ENCODE data around the gene RNLS.
"Not testable (repeated sequence)": the region's sequence is repeated elsewhere in the genome, so short reads cannot be mapped to it uniquely, and the experiment has no call there.

RNLS gene

GRCh38 chr10:88343761-88344484 is 239.2 kb downstream of the RNLS start:
- DNase-seq (ENCODE audit: low read depth), result no peak

- no peak for DNase-seq (ENCODE audit: low read depth)
Observed at GRCh38 chr10:88342733-88343310, 240.3 kb downstream of the RNLS start.

GRCh38 chr10:88337134-88337533 is 246.0 kb downstream of the RNLS start:
- no peak for DNase-seq (ENCODE audit: low read depth)

GRCh38 chr10:88336334-88336733 is 246.8 kb downstream of the RNLS start:
- DNase-seq (ENCODE audit: low read depth), result no peak

- no peak for DNase-seq (ENCODE audit: low read depth)
Observed at GRCh38 chr10:88333248-88333630, 249.9 kb downstream of the RNLS start.

GRCh38 chr10:88332503-88333247 is 250.4 kb downstream of the RNLS start:
- DNase-seq (ENCODE audit: low read depth), result no peak

- DNase-seq (ENCODE audit: low read depth), result no peak
Observed at GRCh38 chr10:88330174-88330573, 252.9 kb downstream of the RNLS start.

- DNase-seq (ENCODE audit: low read depth), result no peak
Observed at GRCh38 chr10:88322324-88323063, 260.6 kb downstream of the RNLS start.

GRCh38 chr10:88319960-88320517 is 263.1 kb downstream of the RNLS start:
- DNase-seq (ENCODE audit: low read depth), result no peak

- DNase-seq (ENCODE audit: low read depth), result no peak
Observed at GRCh38 chr10:88318803-88319202, 264.3 kb downstream of the RNLS start.

GRCh38 chr10:88317099-88317498 is 266.0 kb downstream of the RNLS start:
- DNase-seq (ENCODE audit: low read depth), result no peak

- DNase-seq (ENCODE audit: low read depth), result no peak
Observed at GRCh38 chr10:88316292-88316861, 266.7 kb downstream of the RNLS start.

- no peak for DNase-seq (ENCODE audit: low read depth)
Observed at GRCh38 chr10:88315755-88316154, 267.4 kb downstream of the RNLS start.

GRCh38 chr10:88314362-88314761 is 268.8 kb downstream of the RNLS start:
- DNase-seq (ENCODE audit: low read depth), result no peak

GRCh38 chr10:88313878-88314277 is 269.2 kb downstream of the RNLS start:
- DNase-seq (ENCODE audit: low read depth), result no peak

- no peak for DNase-seq (ENCODE audit: low read depth)
Observed at GRCh38 chr10:88312855-88313254, 270.3 kb downstream of the RNLS start.

GRCh38 chr10:88311264-88311663 is 271.9 kb downstream of the RNLS start:
- DNase-seq (ENCODE audit: low read depth), result no peak

- DNase-seq (ENCODE audit: low read depth), result no peak
Observed at GRCh38 chr10:88309365-88309764, 273.8 kb downstream of the RNLS start.

- not testable (repeated sequence) for DNase-seq (ENCODE audit: low read depth)
Observed at GRCh38 chr10:88308361-88308760, 274.8 kb downstream of the RNLS start.

GRCh38 chr10:88299787-88300186 is 283.3 kb downstream of the RNLS start:
- no peak for DNase-seq (ENCODE audit: low read depth)

GRCh38 chr10:88297103-88297502 is 286.0 kb downstream of the RNLS start:
- no peak for DNase-seq (ENCODE audit: low read depth)
